Measurements from ENCODE around the gene ADGRG1.

DNA sequence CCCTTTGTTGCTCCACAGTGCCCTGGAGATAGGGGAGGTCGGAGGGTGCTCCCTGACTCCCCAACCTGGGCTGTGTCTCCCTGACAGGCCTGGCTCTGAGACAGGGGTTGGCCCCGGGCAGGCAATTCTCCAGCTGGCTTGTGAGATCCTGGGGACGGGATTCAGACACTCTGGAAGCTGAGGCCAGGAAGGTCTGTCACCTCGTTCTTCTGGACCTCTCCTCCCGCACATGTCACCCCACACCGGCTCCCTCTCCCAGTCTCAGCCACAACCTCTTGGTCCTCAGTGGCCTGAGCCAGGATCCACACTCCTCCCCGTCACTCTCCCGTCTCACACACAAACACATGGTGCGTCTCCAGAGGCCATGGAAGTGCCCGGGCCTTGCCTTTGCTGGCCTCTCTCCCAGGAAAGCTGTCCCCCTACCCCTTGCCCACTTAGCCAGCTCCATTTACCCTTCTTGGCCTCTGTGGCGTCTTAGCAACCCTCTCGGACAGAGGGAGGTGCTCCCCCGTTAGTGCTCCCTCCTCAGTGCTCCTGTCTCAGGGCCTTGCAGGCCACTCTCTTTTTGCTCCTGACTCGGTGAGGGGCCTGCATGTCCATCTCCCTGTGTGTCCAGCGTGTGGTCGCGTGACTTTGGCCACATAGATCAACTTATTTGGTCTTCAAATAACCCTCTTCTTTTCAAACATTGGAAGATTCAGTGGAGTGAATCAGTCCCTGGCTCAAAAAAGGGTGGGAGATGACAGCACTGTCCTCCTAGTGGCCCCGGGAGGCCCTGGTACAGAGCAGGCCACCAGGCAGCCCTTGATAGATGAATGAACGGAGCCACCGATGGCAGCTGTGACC is 40.4 kb downstream of the ADGRG1 start:
- TF ChIP-seq CTCF (IDR thresholded peaks at IDR 0.05) (no peak), CREB1 (CRISPR knock-in tag; IDR thresholded peaks at IDR 0.05) (no peak), SP1 (CRISPR knock-in tag; conservative IDR thresholded peaks at IDR 0.05) (no peak)
